SU-DHL-6 (cell line): ENCODE results near the gene AGAP1.
"Not testable (repeated sequence)": the region's sequence is repeated elsewhere in the genome, so short reads cannot be mapped to it uniquely, and the experiment has no call there.

Experiments used
- H2AFZ ChIP-seq: fragments of 200-600 bp; sonication (generic); 2 replicates; pipeline ENCODE4 v1.6.1; 2014; ENCODE audit warnings: low read depth, mild to moderate bottlenecking, moderate library complexity, mixed read lengths, antibody characterized with exemption, low read length; ENCODE audit not compliant: severe bottlenecking
- H3F3A ChIP-seq: fragments of 200-600 bp; shearing (Covaris generic); 2 replicates; pipeline ENCODE4 v1.6.0; 2016; ENCODE audit warnings: antibody characterized with exemption, mild to moderate bottlenecking; ENCODE audit not compliant: insufficient read depth
- H3K27ac ChIP-seq: fragments of 200-600 bp; sonication (generic); 2 replicates; pipeline ENCODE4 v1.5.1; 2016; ENCODE audit warnings: low read depth, mild to moderate bottlenecking, low read length, moderate library complexity, mixed read lengths
- H3K27me3 ChIP-seq: fragments of 200-600 bp; sonication (generic), shearing (Covaris generic); 2 replicates; pipeline ENCODE4 v1.6.0; 2014; ENCODE audit warnings: mild to moderate bottlenecking, low read length
- H3K36me3 ChIP-seq: fragments of 200-600 bp; sonication (generic); 2 replicates; pipeline ENCODE4 v1.6.1; 2014; ENCODE audit warnings: mild to moderate bottlenecking, low read length, mixed read lengths
- H3K4me2 ChIP-seq: fragments of 300-600, 200-600 bp; shearing (Covaris generic), sonication (generic); 2 replicates; pipeline ENCODE4 v1.6.0; 2014; ENCODE audit warnings: low read length, low read depth, mild to moderate bottlenecking; ENCODE audit not compliant: poor library complexity, severe bottlenecking
- H3K4me3 ChIP-seq: fragments of 200-600 bp; sonication (generic); 2 replicates; pipeline ENCODE4 v1.5.1; 2014; ENCODE audit warnings: antibody characterized with exemption, low read length, mild to moderate bottlenecking, mixed read lengths; ENCODE audit not compliant: insufficient read depth, poor library complexity, severe bottlenecking
- H3K79me2 ChIP-seq: fragments of 200-600 bp; sonication (generic); 2 replicates; pipeline ENCODE4 v1.6.1; 2014; ENCODE audit warnings: mild to moderate bottlenecking, low read length, moderate library complexity; ENCODE audit not compliant: insufficient read depth
- H3K9ac ChIP-seq: fragments of 200-600 bp; sonication (generic); 2 replicates; pipeline ENCODE4 v1.7.0; 2014; ENCODE audit warnings: mild to moderate bottlenecking, low read length
- H3K9me2 ChIP-seq: fragments of 200-600 bp; sonication (generic); replicated peaks from 2 replicates; pipeline ENCODE4 v1.6.1; 2014; ENCODE audit warnings: low read length; ENCODE audit not compliant: insufficient read depth
- H3K9me3 ChIP-seq: fragments of 200-600 bp; sonication (generic); 2 replicates; pipeline ENCODE4 v1.6.1; 2014; ENCODE audit warnings: low read length, mixed read lengths; ENCODE audit not compliant: insufficient read depth
- H4K20me1 ChIP-seq: fragments of 200-600 bp; sonication (generic); 2 replicates; pipeline ENCODE4 v1.6.1; 2014; ENCODE audit warnings: low read depth, mild to moderate bottlenecking, antibody characterized with exemption, low read length, moderate library complexity, mixed read lengths
- EZH2phosphoT487 ChIP-seq: fragments of 200-600 bp; sonication (generic), shearing (Covaris generic); conservative IDR thresholded peaks from 2 replicates; pipeline ENCODE4 v1.6.1; 2018; ENCODE audit warnings: mild to moderate bottlenecking, antibody characterized with exemption, low read length, moderate library complexity, mixed read lengths
- TF ChIP-seq, protein P1 (sequence below): fragments of 200-600 bp; sonication (generic); IDR thresholded peaks from one replicate; pipeline ENCODE4 v1.5.1; 2017; ENCODE audit warnings: antibody characterized with exemption, mild to moderate bottlenecking, low read length, moderate library complexity; ENCODE audit not compliant: insufficient read depth, poor library complexity, severe bottlenecking

Gene AGAP1

GRCh38 chr2:235757640-235758039 lies 263.8 kb downstream of the AGAP1 start:
- no peaks in the 10 kb centered on the region for H3K27me3 ChIP-seq
- no peaks in the 10 kb centered on the region for H3K9me3 ChIP-seq
- no peak overlapping the region for H2AFZ ChIP-seq
- H3K36me3 ChIP-seq: no peaks in the 10 kb centered on the region
- no peak for TF ChIP-seq EZH2phosphoT487
- TF ChIP-seq, protein P1, sequence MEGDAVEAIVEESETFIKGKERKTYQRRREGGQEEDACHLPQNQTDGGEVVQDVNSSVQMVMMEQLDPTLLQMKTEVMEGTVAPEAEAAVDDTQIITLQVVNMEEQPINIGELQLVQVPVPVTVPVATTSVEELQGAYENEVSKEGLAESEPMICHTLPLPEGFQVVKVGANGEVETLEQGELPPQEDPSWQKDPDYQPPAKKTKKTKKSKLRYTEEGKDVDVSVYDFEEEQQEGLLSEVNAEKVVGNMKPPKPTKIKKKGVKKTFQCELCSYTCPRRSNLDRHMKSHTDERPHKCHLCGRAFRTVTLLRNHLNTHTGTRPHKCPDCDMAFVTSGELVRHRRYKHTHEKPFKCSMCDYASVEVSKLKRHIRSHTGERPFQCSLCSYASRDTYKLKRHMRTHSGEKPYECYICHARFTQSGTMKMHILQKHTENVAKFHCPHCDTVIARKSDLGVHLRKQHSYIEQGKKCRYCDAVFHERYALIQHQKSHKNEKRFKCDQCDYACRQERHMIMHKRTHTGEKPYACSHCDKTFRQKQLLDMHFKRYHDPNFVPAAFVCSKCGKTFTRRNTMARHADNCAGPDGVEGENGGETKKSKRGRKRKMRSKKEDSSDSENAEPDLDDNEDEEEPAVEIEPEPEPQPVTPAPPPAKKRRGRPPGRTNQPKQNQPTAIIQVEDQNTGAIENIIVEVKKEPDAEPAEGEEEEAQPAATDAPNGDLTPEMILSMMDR: no peak
- H3K79me2 ChIP-seq: no peaks in the 10 kb centered on the region
- H3K4me3 ChIP-seq: no peak overlapping the region
- H3F3A ChIP-seq: no peaks in the 10 kb centered on the region
- no peak overlapping the region for H3K9ac ChIP-seq
- no peak overlapping the region for H3K27ac ChIP-seq
- no peak overlapping the region for H3K4me2 ChIP-seq
- H3K9me2 ChIP-seq: no peaks in the 10 kb centered on the region
- no peaks in the 10 kb centered on the region for H4K20me1 ChIP-seq

GRCh38 chr2:235762832-235763598 lies 269.2 kb downstream of the AGAP1 start:
- Histone ChIP-seq H3K9me3 (no peaks in the 10 kb centered on the region), H3K9ac (no peak overlapping the region), H3K27me3 (no peaks in the 10 kb centered on the region), H3K36me3 (no peaks in the 10 kb centered on the region), H3F3A (no peaks in the 10 kb centered on the region), H4K20me1 (no peaks in the 10 kb centered on the region), H3K79me2 (no peaks in the 10 kb centered on the region), H3K4me2 (no peak overlapping the region), H2AFZ (no peak overlapping the region), H3K27ac (no peak overlapping the region), H3K4me3 (no peak overlapping the region), H3K9me2 (no peaks in the 10 kb centered on the region)
- no peak for TF ChIP-seq EZH2phosphoT487
- TF ChIP-seq, protein P1: no peak

GRCh38 chr2:235763816-235764215 lies 270.0 kb downstream of the AGAP1 start:
- Histone ChIP-seq H3K27ac (no peak overlapping the region), H3K4me3 (no peak overlapping the region), H3K79me2 (no peaks in the 10 kb centered on the region), H3K36me3 (no peaks in the 10 kb centered on the region), H2AFZ (no peak overlapping the region), H3K4me2 (no peak overlapping the region), H4K20me1 (no peaks in the 10 kb centered on the region), H3K9me3 (no peaks in the 10 kb centered on the region), H3K27me3 (no peaks in the 10 kb centered on the region), H3K9me2 (no peaks in the 10 kb centered on the region), H3K9ac (no peak overlapping the region), H3F3A (no peaks in the 10 kb centered on the region)
- TF ChIP-seq, protein P1: no peak
- TF ChIP-seq EZH2phosphoT487: no peak

DNA sequence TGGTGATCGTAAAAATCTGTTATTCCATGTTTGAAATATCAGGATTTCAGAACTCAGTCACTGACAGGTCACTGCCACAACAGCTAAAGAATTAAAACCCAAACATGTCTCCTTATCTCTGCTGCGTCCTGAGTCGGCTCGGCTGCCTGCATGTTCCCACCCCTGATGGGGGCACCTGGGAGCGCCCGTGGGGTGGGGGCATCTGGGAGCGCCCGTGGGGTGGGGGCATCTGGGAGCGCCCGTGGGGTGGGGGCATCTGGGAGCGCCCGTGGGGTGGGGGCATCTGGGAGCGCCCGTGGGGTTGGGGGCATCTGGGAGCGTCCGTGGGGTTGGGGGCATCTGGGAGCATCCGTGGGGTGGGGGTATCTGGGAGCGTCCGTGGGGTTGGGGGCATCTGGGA lies 270.6 kb downstream of the AGAP1 start:
- H3K27ac ChIP-seq, H3K27me3 ChIP-seq, H4K20me1 ChIP-seq, H3K79me2 ChIP-seq, H3F3A ChIP-seq, H3K9me3 ChIP-seq, H3K36me3 ChIP-seq, H3K4me3 ChIP-seq, H2AFZ ChIP-seq, H3K9ac ChIP-seq, H3K9me2 ChIP-seq, H3K4me2 ChIP-seq: not testable (repeated sequence)
